Left ventricle myocardium inferior (tissue), 1 donor: ENCODE measurements around the gene SND1. TPM values are rescaled to one million over a fixed set of nuclear protein-coding genes. Genes with fewer than 3 reads are reported as not detected.

Experiments used
- DNase-seq: peaks from one replicate; pipeline ENCODE4 v3.0.0-alpha.2; 2020
- H3K27ac ChIP-seq: fragments of 200-600 bp; replicated peaks from 2 replicates; pipeline ENCODE4 v1.8.0; 2021
- H3K27me3 ChIP-seq: fragments of 200-600 bp; 2 replicates; pipeline ENCODE4 v1.8.0; 2021; ENCODE audit warnings: low read depth
- H3K36me3 ChIP-seq: fragments of 200-600 bp; 2 replicates; pipeline ENCODE4 v1.8.0; 2021
- H3K4me1 ChIP-seq: fragments of 200-600 bp; 2 replicates; pipeline ENCODE4 v1.8.0; 2021
- H3K4me3 ChIP-seq: fragments of 200-600 bp; 2 replicates; pipeline ENCODE4 v1.8.0; 2021; ENCODE audit warnings: mild to moderate bottlenecking, moderate library complexity
- H3K9me3 ChIP-seq: fragments of 200-600 bp; replicated peaks from 2 replicates; pipeline ENCODE4 v1.8.0; 2021
- intact Hi-C: fragments of 100-400 bp; cut with micrococcal nuclease; formaldehyde crosslinking; loops from one replicate; pipeline ENCODE4 v1.11.0; 2022
- total RNA-seq: library from RNA; stranded (reverse); fragmentation: NEBNext Ultra II Directional; extraction: Animal tissue kit (Norgen Biotek cat#: 25700); gene quantifications from one replicate; pipeline ENCODE4 v1.2.1, GENCODE V29; 2021
- TF ChIP-seq, protein P1 (sequence below): fragments of 200-600 bp; IDR thresholded peaks from 2 replicates; pipeline ENCODE4 v1.8.0; 2021; ENCODE audit warnings: antibody characterized with exemption, mild to moderate bottlenecking, borderline replicate concordance
- donor health status: DM: no; HTN: yes; CAD: no; lungs with severe emphysema.

The SND1 gene
- total RNA-seq, 1 donor from 2014 or later: 71.6 TPM

DNA sequence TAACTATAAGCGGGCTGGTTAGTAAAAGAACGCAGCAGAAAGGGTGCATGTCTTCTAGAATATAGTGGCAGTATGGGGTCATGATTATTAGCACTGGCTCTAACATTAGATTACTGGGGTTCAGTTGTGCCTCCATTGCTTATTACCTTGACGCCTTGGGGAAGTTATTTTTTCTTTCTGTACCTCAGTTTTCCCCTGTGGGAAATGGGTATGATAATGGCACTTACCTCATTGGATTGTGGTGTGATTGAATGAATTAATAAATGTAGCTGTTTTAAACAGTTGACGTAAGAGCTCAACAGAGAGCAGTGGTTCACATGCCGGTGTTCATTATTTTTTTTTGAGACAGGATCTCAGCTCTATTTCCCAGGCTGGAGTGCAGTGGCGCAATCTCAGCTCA, 262.7 kb downstream of the SND1 start:
- Histone ChIP-seq H3K27ac (no peak overlapping the region), H3K4me3 (no peak overlapping the region), H3K36me3 (no peaks in the 10 kb centered on the region), H3K4me1 (no peaks in the 10 kb centered on the region), H3K27me3 (no peaks in the 10 kb centered on the region), H3K9me3 (no peaks in the 10 kb centered on the region)
- DNase-seq: no peak
- TF ChIP-seq, protein P1, sequence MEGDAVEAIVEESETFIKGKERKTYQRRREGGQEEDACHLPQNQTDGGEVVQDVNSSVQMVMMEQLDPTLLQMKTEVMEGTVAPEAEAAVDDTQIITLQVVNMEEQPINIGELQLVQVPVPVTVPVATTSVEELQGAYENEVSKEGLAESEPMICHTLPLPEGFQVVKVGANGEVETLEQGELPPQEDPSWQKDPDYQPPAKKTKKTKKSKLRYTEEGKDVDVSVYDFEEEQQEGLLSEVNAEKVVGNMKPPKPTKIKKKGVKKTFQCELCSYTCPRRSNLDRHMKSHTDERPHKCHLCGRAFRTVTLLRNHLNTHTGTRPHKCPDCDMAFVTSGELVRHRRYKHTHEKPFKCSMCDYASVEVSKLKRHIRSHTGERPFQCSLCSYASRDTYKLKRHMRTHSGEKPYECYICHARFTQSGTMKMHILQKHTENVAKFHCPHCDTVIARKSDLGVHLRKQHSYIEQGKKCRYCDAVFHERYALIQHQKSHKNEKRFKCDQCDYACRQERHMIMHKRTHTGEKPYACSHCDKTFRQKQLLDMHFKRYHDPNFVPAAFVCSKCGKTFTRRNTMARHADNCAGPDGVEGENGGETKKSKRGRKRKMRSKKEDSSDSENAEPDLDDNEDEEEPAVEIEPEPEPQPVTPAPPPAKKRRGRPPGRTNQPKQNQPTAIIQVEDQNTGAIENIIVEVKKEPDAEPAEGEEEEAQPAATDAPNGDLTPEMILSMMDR: no peak
- intact Hi-C loops: no loop called here

DNA sequence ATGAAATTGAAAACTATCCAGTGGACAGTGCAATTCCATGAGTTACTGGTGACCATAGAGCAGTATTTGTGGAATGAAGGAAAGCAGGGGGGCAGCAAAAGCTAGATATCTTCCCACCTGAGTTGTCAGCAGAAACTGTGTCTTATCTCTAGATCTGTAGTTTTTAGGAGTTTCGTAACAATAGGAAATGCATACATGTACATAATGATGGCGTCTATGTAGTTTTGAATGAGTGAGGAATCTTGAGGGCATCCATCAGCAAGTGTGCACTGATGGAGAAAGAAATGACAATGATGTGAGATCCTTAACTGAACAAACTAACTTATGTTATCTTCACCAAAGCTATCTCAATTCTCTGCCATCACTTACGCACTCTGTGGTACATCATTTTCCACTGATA, 264.7 kb downstream of the SND1 start:
- H3K4me1 ChIP-seq: no peaks in the 10 kb centered on the region
- intact Hi-C loops: no loop called here
- no peak overlapping the region for H3K4me3 ChIP-seq
- no peaks in the 10 kb centered on the region for H3K9me3 ChIP-seq
- no peak overlapping the region for H3K27ac ChIP-seq
- no peaks in the 10 kb centered on the region for H3K27me3 ChIP-seq
- no peak for DNase-seq
- TF ChIP-seq, protein P1: no peak
- H3K36me3 ChIP-seq: no peaks in the 10 kb centered on the region

DNA sequence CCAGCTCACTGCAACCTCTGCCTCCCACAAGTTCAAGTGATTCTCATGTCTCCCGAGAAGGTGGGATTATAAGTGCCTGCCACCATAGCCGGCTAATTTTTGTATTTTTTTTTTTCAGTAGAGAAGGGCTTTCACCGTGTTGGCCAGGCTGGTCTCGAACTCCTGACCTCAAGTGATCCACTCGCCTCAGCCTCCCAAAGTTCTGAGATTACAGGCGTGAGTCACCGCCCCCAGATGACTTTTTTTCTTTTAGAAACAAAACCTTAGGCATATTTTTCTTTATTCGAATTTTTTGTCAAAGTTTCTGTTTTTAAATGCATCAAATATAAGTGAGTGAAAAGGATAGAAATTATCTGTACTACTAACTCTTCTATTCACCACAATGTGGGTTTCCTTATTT, 266.1 kb downstream of the SND1 start:
- no peaks in the 10 kb centered on the region for H3K27me3 ChIP-seq
- TF ChIP-seq, protein P1: no peak
- H3K27ac ChIP-seq: no peak overlapping the region
- intact Hi-C loops: no loop called here
- H3K36me3 ChIP-seq: no peaks in the 10 kb centered on the region
- H3K9me3 ChIP-seq: no peaks in the 10 kb centered on the region
- no peak for DNase-seq
- no peaks in the 10 kb centered on the region for H3K4me1 ChIP-seq
- H3K4me3 ChIP-seq: no peak overlapping the region

DNA sequence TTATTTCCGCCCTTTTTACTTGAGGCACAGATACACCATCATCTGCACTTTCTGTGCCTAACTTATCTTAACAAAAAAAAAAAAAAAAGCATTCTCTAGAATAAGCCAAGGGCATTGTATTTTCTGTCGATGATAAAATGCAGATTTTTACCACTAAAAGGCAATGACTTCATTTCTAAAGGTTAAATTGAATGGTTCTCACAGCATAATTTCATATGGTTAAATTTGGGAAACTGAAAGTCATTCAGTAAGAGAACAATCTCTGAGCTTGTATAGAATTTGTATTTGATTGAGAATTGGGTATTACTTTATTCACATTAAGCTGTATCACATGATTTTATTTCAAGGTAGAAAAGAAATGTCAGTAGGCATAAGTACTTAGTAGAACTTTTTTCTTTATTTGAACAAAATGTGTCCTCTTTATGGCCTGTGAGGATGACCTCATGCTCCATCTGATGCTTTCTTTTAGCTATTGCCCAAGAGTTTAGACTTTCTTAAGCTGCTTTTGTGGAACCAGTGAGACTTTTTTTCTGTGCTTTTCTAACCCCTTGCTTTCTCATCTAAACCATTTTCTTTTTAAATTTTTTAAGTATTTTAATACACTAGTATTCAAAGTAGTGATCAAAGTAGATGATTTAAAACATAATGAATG, 268.9 kb downstream of the SND1 start:
- intact Hi-C loops: no loop called here
- no peak for DNase-seq
- Histone ChIP-seq H3K9me3 (no peaks in the 10 kb centered on the region), H3K27me3 (no peaks in the 10 kb centered on the region), H3K27ac (no peak overlapping the region), H3K36me3 (no peaks in the 10 kb centered on the region), H3K4me3 (no peak overlapping the region), H3K4me1 (no peaks in the 10 kb centered on the region)
- TF ChIP-seq, protein P1: no peak

DNA sequence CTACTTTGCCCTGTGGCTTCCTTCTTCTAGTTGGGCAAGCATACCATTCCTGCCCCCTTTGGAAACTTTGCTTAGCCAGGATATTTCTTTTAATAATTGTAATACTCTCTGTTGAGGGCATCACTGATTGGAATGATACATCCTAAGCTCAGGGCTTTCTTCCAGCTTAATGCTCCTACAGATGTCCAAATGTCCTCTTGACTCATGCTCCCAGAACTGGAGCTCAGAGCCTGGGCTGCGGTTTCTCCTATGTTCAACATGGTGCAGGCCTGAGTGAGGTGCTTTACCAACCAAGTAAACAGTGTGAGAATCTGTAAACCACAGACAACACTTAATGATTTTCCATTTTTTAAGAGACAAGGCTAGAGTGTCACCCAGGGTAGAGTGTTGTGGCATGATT, 270.7 kb downstream of the SND1 start:
- Histone ChIP-seq H3K27me3 (no peaks in the 10 kb centered on the region), H3K9me3 (no peaks in the 10 kb centered on the region), H3K27ac (no peak overlapping the region), H3K4me3 (no peak overlapping the region), H3K36me3 (no peaks in the 10 kb centered on the region), H3K4me1 (peaks cover 10% of the 10 kb centered on the region)
- TF ChIP-seq, protein P1: no peak
- intact Hi-C loops: no loop called here
- no peak for DNase-seq
